Osteoblast (primary cell): Measurements from ENCODE around the gene ADORA1. TPM values are rescaled to one million over a fixed set of nuclear protein-coding genes. Genes with fewer than 3 reads are reported as not detected.

ENCODE experiments used
- DNase-seq: peaks from one replicate; pipeline ENCODE4 v3.0.0; 2011; ENCODE audit warnings: low spot score, mixed read lengths; ENCODE audit not compliant: insufficient read length; ENCODE audit errors: missing footprints
- H2AFZ ChIP-seq: 2 replicates; pipeline ENCODE4 v1.6.0; 2011; ENCODE audit warnings: mild to moderate bottlenecking, low read length
- H3K27ac ChIP-seq: 2 replicates; pipeline ENCODE4 v1.5.1; 2011; ENCODE audit warnings: mild to moderate bottlenecking, low read depth, low read length, moderate library complexity
- H3K27me3 ChIP-seq: 2 replicates; pipeline ENCODE4 v1.6.0; 2012; ENCODE audit warnings: mild to moderate bottlenecking, control low read depth, inconsistent platforms, low read length, moderate library complexity; ENCODE audit not compliant: insufficient read depth
- H3K36me3 ChIP-seq: 2 replicates; pipeline ENCODE4 v1.5.1; 2011; ENCODE audit warnings: mild to moderate bottlenecking, low read length, control low read depth, moderate library complexity; ENCODE audit not compliant: insufficient read depth
- H3K4me1 ChIP-seq: 2 replicates; pipeline ENCODE4 v1.5.1; 2011; ENCODE audit warnings: mild to moderate bottlenecking, low read length, control low read depth, moderate library complexity; ENCODE audit not compliant: insufficient read depth
- H3K4me2 ChIP-seq: 2 replicates; pipeline ENCODE4 v1.6.0; 2011; ENCODE audit warnings: mild to moderate bottlenecking, low read length; ENCODE audit not compliant: insufficient read depth
- H3K4me3 ChIP-seq: fragments of 200-600 bp; sonication (generic); 3 replicates; pipeline ENCODE4 v1.5.1; 2012; ENCODE audit warnings: mild to moderate bottlenecking, low read length, inconsistent platforms; ENCODE audit not compliant: insufficient read depth
- H3K79me2 ChIP-seq: 2 replicates; pipeline ENCODE4 v1.6.0; 2012; ENCODE audit warnings: mild to moderate bottlenecking, low read length, control low read depth, inconsistent platforms; ENCODE audit not compliant: insufficient read depth
- H3K9me3 ChIP-seq: 2 replicates; pipeline ENCODE4 v1.5.1; 2011; ENCODE audit warnings: low read depth, low read length, control low read depth
- H4K20me1 ChIP-seq: 2 replicates; pipeline ENCODE4 v1.6.0; 2012; ENCODE audit warnings: mild to moderate bottlenecking, low read length, control low read depth; ENCODE audit not compliant: insufficient read depth
- total RNA-seq: library from RNA; depleted of rRNA; stranded (reverse); fragments of >200 nt; gene quantifications from 2 replicates; pipeline ENCODE4 v1.2.3, GENCODE V29; 2012
- TF ChIP-seq, protein P1 (sequence below): IDR thresholded peaks from 2 replicates; pipeline ENCODE4 v1.5.1; 2011; ENCODE audit warnings: mild to moderate bottlenecking, low read depth, low read length, moderate library complexity; ENCODE audit errors: extremely low read depth

ADORA1 gene
- total RNA-seq, 1 donor, result 4.0 TPM

DNA sequence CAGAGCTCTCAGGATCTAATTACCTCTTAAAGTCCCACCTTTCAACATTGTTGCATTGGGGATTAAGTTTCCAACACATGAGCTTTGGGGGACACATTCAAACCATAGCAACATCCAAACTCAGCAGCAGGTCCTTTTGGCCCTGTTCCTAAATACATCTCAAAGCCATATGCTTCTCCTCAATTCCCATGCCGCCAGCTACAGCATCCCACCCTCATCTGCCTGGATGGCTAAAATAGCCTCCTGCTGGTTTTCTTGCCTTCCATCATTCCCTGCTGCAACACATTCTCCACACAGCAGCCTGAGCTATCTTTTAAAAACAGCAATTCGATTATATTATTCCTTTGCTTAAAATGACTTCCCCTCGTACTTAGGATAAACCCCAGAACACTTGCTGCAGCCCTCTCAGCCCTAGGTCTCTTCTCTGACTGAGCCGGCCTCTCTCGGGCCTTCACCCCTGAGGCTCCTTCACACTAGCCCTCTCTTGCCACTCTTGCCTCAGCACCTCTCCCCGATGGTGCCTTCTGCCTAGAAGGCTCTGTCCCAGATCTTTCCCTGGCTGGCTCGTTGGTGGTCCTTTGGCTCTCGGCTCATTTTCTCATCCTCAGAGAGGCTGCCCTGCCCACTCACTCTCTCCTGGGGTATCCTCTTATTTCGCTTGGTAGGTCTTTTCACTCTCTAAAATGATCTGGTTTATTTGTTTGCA, 31.6 kb downstream of the ADORA1 start:
- Histone ChIP-seq H4K20me1 (no peaks in the 10 kb centered on the region), H3K4me3 (no peak overlapping the region), H3K4me1 (peaks cover 7% of the 10 kb centered on the region), H3K36me3 (no peaks in the 10 kb centered on the region), H3K9me3 (no peaks in the 10 kb centered on the region), H3K4me2 (no peak overlapping the region), H2AFZ (no peak overlapping the region), H3K27me3 (peaks cover 23% of the 10 kb centered on the region), H3K27ac (no peak overlapping the region), H3K79me2 (no peaks in the 10 kb centered on the region)
- DNase-seq, result peak; percentile 17
- TF ChIP-seq, protein P1, sequence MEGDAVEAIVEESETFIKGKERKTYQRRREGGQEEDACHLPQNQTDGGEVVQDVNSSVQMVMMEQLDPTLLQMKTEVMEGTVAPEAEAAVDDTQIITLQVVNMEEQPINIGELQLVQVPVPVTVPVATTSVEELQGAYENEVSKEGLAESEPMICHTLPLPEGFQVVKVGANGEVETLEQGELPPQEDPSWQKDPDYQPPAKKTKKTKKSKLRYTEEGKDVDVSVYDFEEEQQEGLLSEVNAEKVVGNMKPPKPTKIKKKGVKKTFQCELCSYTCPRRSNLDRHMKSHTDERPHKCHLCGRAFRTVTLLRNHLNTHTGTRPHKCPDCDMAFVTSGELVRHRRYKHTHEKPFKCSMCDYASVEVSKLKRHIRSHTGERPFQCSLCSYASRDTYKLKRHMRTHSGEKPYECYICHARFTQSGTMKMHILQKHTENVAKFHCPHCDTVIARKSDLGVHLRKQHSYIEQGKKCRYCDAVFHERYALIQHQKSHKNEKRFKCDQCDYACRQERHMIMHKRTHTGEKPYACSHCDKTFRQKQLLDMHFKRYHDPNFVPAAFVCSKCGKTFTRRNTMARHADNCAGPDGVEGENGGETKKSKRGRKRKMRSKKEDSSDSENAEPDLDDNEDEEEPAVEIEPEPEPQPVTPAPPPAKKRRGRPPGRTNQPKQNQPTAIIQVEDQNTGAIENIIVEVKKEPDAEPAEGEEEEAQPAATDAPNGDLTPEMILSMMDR, result no peak

DNA sequence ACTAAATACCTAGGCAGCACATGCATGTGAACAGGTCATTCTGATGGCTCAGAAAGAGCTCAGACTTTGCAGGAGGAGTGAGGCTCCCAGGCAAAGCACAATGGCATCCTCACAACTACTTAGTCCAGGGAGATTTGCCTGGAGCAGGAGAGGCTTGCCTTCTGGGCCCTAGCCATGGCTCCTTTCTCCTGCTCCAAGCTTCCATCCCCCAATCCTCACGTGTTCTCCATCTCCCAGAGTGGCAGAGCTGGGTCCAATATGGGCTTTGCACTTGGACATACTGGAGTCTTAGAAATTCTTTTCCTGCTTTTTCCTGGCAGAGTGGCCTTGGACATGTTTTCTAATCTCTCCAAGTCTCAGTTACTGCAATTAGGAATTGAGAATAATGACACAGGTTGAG, 32.3 kb downstream of the ADORA1 start:
- TF ChIP-seq, protein P1, result no peak
- H3K36me3 ChIP-seq, result no peaks in the 10 kb centered on the region
- H2AFZ ChIP-seq, result no peak overlapping the region
- no peak overlapping the region for H3K4me2 ChIP-seq
- no peaks in the 10 kb centered on the region for H3K9me3 ChIP-seq
- H3K4me1 ChIP-seq, result no peaks in the 10 kb centered on the region
- H3K4me3 ChIP-seq, result no peak overlapping the region
- H3K27me3 ChIP-seq, result peaks cover 29% of the 10 kb centered on the region
- H4K20me1 ChIP-seq, result no peaks in the 10 kb centered on the region
- H3K27ac ChIP-seq, result no peak overlapping the region
- no peak for DNase-seq
- no peaks in the 10 kb centered on the region for H3K79me2 ChIP-seq

- DNase-seq, result peak; percentile 17
- Histone ChIP-seq H3K4me2 (no peak overlapping the region), H3K79me2 (no peaks in the 10 kb centered on the region), H3K27me3 (peaks cover 29% of the 10 kb centered on the region), H3K4me1 (no peaks in the 10 kb centered on the region), H4K20me1 (no peaks in the 10 kb centered on the region), H3K9me3 (no peaks in the 10 kb centered on the region), H3K36me3 (no peaks in the 10 kb centered on the region), H3K4me3 (no peak overlapping the region), H2AFZ (no peak overlapping the region), H3K27ac (no peak overlapping the region)
- TF ChIP-seq, protein P1, result no peak
Measured at GRCh38 chr1:203161175-203161574, 33.6 kb downstream of the ADORA1 start.

- no peak overlapping the region for H3K27ac ChIP-seq
- TF ChIP-seq, protein P1, result no peak
- H3K4me3 ChIP-seq, result no peak overlapping the region
- no peak overlapping the region for H3K4me2 ChIP-seq
- no peaks in the 10 kb centered on the region for H3K36me3 ChIP-seq
- no peaks in the 10 kb centered on the region for H3K79me2 ChIP-seq
- H3K9me3 ChIP-seq, result no peaks in the 10 kb centered on the region
- peak; percentile 23 for DNase-seq
- no peaks in the 10 kb centered on the region for H3K4me1 ChIP-seq
- no peak overlapping the region for H2AFZ ChIP-seq
- no peaks in the 10 kb centered on the region for H4K20me1 ChIP-seq
- peaks cover 29% of the 10 kb centered on the region for H3K27me3 ChIP-seq
Measured at GRCh38 chr1:203161703-203162102, 34.2 kb downstream of the ADORA1 start.
